ENCODE measurements around the gene UPF2. TPM values are rescaled to one million over a fixed set of nuclear protein-coding genes. Genes with fewer than 3 reads are reported as not detected.

Gene UPF2
- total and polyA plus RNA-seq, 2 of the 4 experiments (the other 2 are of a cell fraction), result 9.2 to 14.3 TPM

GRCh38 chr10:12088919-12089318 is 46.3 kb upstream of the UPF2 start:
- no peaks in the 10 kb centered on the region for H3K79me1 ChIP-seq (ENCODE audit: low read depth in 1 of 2, low read length in 2 of 2)
- no peak overlapping the region for H2BK20ac ChIP-seq (ENCODE audit: low read depth, low read length)
- H2AFZ ChIP-seq (replicated peaks; ENCODE audit: low read length, poor library complexity), result no peak overlapping the region
- H3K14ac ChIP-seq (replicated peaks; ENCODE audit: low read depth, low read length), result no peak overlapping the region
- no peaks in the 10 kb centered on the region for H3K4me1 ChIP-seq (ENCODE audit: control insufficient read depth, insufficient read depth, low read length)
- intact Hi-C loops (cut with micrococcal nuclease), result no loop called here
- H2BK5ac ChIP-seq (ENCODE audit: low read depth, low read length, poor library complexity, severe bottlenecking), result no peak overlapping the region
- no peak overlapping the region for H3K23ac ChIP-seq (ENCODE audit: low read depth, low read length)
- no peak overlapping the region for H4K8ac ChIP-seq (ENCODE audit: low read depth in 2 of 2, low read length in 2 of 2)
- H3K27ac ChIP-seq (ENCODE audit: insufficient read depth, low read length), result no peak overlapping the region
- H3K4ac ChIP-seq (ENCODE audit: low read depth, low read length), result no peak overlapping the region
- no peak overlapping the region for H2AK5ac ChIP-seq (ENCODE audit: low read depth, low read length)
- no peak for ATAC-seq (ENCODE audit: low read depth)
- dilution Hi-C loops (cut with HindIII; ENCODE audit: low sequenced_read_pairs, unreplicated experiment), result no loop called here
- no peaks in the 10 kb centered on the region for H3K9me3 ChIP-seq (ENCODE audit: control insufficient read depth, insufficient read depth, low read length)
- POLR2A ChIA-PET (ENCODE audit: unreplicated experiment), result no interaction called here
- TF ChIP-seq MXI1 (IDR thresholded peaks at IDR 0.05; ENCODE audit: borderline replicate concordance, low read depth, low read length) (no peak), FOS (IDR thresholded peaks at IDR 0.05; ENCODE audit: low read depth, low read length) (no peak), CHD1 (IDR thresholded peaks at IDR 0.05; ENCODE audit: low read depth, low read length) (no peak)
- no peak overlapping the region for H3K18ac ChIP-seq (ENCODE audit: low read depth, low read length)
- H3K27me3 ChIP-seq (ENCODE audit: control insufficient read depth, insufficient read depth, low read length), result no peaks in the 10 kb centered on the region
- H4K5ac ChIP-seq (ENCODE audit: low read depth, low read length), result no peak overlapping the region
- no peak overlapping the region for H3K9ac ChIP-seq (ENCODE audit: low read depth, low read length)
- WGBS, 2 experiments (ENCODE audit: extremely low coverage in 2 of 2, insufficient read length in 1 of 2), result 83% methylated on average over 2 of the region's 14 CpGs; no CpG with 5 or more reads in 1 of the 2 experiments
- peaks cover 44% of the 10 kb centered on the region for H3K36me3 ChIP-seq (ENCODE audit: control insufficient read depth, insufficient read depth, low read length)
- H4K91ac ChIP-seq (ENCODE audit: insufficient read depth, low read depth, low read length), result no peak overlapping the region
- H4K20me1 ChIP-seq (ENCODE audit: insufficient read depth, low read length), result no peaks in the 10 kb centered on the region
- DNase-seq, result no peak
- CTCF ChIA-PET, result no interaction called here
- H3K56ac ChIP-seq (ENCODE audit: extremely low read depth, insufficient read depth, low read length), result no peak overlapping the region
- in situ Hi-C loops (cut with MboI; ENCODE audit: low sequenced_read_pairs), result no loop called here
- H3K4me2 ChIP-seq (ENCODE audit: low read depth, low read length), result no peak overlapping the region
- H2BK15ac ChIP-seq (ENCODE audit: low read depth, low read length), result no peak overlapping the region
- BruUV-seq (replicated peaks), result no TSS peak
- H3K9me1 ChIP-seq (ENCODE audit: insufficient read depth, low read length), result peaks cover 3% of the 10 kb centered on the region; the same call in 1 of the 2 replicates
- H2BK120ac ChIP-seq (ENCODE audit: low read depth, low read length), result no peak overlapping the region
- H3K4me3 ChIP-seq (ENCODE audit: insufficient read depth, low read depth, low read length), result no peak overlapping the region
- H2AK9ac ChIP-seq (replicated peaks; ENCODE audit: low read depth, low read length, poor library complexity), result no peak overlapping the region
